ENCODE measurements around the gene ACSS1. TPM values are rescaled to one million over a fixed set of nuclear protein-coding genes. Genes with fewer than 3 reads are reported as not detected.

ACSS1 gene
- total and polyA plus RNA-seq, 7 donors: 20.1 to 41.0 (median 27.1) TPM

DNA sequence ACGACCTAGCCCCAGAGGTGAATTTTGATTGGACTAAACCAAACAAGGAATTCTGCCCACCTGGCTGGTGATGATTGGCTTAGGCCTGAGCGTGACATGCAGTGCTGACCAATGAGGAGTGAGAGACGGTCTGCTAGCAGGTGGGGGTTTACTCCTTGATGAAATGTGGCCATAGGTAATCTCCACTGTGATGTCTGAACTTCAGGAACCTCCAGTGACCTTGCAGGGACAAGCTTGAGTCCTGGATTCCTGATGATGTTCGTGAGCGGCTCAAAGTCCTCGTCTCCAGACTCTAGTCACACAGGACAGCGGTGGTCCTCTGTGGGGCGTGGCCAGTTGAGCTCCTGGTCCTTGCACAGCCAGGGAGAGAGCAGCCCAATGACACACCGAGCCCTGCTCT, 15.6 kb upstream of the ACSS1 start:
- no peaks in the 10 kb centered on the region for H3K9me3 ChIP-seq
- intact Hi-C loops (cut with DNase I): no loop called here
- H3K27ac ChIP-seq: no peak overlapping the region
- peaks cover 0 to 49% (median 0%) of the 10 kb centered on the region in 3 donors for H3K27me3 ChIP-seq
- WGBS, 2 donors: 78 to 80% methylated on average over 9 of the region's 9 CpGs
- peaks cover 0 to 16% (median 10%) of the 10 kb centered on the region in 4 donors for H3K4me1 ChIP-seq
- DNase-seq: no peak
- no peak for TF ChIP-seq POLR2AphosphoS5 (IDR thresholded peaks at IDR 0.05)
- TF ChIP-seq POLR2A (IDR thresholded peaks at IDR 0.05): no peak
- no peak for TF ChIP-seq EP300 (IDR thresholded peaks at IDR 0.05)
- no peak overlapping the region for H3K4me3 ChIP-seq
- no peaks in the 10 kb centered on the region for H3K36me3 ChIP-seq

DNA sequence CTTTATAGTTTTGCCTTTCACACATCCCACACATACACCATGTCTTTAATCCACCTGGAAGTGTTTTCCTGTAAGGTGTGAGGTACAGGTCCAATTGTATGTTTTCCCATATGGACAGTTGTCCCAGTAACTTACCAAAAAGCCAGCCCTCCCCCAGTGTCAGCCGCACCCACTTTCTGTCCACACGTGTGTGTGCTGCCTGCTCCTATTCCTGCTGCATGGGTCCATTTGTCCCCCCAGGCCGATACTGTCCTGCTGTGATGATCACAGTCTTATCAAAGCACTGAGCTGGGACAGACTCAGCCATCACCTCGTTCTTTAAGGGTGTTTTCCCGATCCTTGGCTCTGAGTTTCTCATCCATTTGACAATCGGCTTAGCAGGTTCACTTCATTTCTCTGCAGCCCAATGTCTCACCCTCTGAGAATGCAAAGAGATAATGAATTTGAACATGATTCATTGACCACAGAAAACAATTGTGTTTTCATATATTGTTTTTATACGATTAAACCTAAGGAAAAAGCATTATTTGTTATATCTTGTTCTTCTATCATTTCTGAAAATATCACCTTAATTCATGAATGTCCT, 14.4 kb upstream of the ACSS1 start:
- peaks cover 0 to 46% (median 0%) of the 10 kb centered on the region in 3 donors for H3K27me3 ChIP-seq

DNA sequence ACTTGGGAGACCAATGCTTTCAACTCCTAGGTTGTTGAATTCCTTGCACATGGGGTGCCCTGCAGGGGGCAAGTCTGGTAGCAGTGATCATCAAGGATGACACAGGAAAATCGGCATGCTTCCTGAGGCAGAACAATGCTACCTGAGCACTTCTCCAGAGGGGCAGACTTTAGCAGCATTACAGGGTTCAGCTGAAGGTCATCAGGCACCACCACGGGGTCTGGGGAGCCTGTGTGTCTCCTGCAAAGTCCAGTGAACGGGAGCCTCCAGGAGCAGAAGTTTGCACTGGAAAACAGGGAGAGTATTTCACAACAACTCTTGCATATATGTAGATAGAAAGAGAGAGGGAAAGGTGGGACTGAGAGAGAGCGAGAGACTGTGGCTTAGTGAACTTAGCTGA, 13.8 kb upstream of the ACSS1 start:
- intact Hi-C loops (cut with DNase I): no loop called here
- H3K27me3 ChIP-seq: peaks cover 0 to 40% (median 0%) of the 10 kb centered on the region in 3 donors
- no peak overlapping the region for H3K4me3 ChIP-seq
- no peaks in the 10 kb centered on the region for H3K9me3 ChIP-seq
- H3K36me3 ChIP-seq: no peaks in the 10 kb centered on the region
- TF ChIP-seq EP300 (IDR thresholded peaks at IDR 0.05) (no peak), POLR2A (IDR thresholded peaks at IDR 0.05) (no peak), POLR2AphosphoS5 (IDR thresholded peaks at IDR 0.05) (no peak)
- TF ChIP-seq, protein P1, sequence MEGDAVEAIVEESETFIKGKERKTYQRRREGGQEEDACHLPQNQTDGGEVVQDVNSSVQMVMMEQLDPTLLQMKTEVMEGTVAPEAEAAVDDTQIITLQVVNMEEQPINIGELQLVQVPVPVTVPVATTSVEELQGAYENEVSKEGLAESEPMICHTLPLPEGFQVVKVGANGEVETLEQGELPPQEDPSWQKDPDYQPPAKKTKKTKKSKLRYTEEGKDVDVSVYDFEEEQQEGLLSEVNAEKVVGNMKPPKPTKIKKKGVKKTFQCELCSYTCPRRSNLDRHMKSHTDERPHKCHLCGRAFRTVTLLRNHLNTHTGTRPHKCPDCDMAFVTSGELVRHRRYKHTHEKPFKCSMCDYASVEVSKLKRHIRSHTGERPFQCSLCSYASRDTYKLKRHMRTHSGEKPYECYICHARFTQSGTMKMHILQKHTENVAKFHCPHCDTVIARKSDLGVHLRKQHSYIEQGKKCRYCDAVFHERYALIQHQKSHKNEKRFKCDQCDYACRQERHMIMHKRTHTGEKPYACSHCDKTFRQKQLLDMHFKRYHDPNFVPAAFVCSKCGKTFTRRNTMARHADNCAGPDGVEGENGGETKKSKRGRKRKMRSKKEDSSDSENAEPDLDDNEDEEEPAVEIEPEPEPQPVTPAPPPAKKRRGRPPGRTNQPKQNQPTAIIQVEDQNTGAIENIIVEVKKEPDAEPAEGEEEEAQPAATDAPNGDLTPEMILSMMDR (IDR thresholded peaks at IDR 0.05): no peak
- WGBS, 2 donors: 35 to 46% methylated on average over 4 of the region's 4 CpGs
- DNase-seq: no peak
- H3K27ac ChIP-seq: no peak overlapping the region
- peaks cover 0 to 1% (median 0%) of the 10 kb centered on the region in 4 donors for H3K4me1 ChIP-seq

More for the DNA sequence above, 14.4 kb upstream of the ACSS1 start:
- WGBS, 2 donors: 59 to 64% methylated on average over 7 of the region's 7 CpGs
- Histone ChIP-seq H3K9me3 (no peaks in the 10 kb centered on the region), H3K36me3 (no peaks in the 10 kb centered on the region), H3K4me1 (peaks cover 0 to 7% (median 2%) of the 10 kb centered on the region in 4 donors), H3K4me3 (no peak overlapping the region), H3K27ac (no peak overlapping the region)
- DNase-seq: no peak
- intact Hi-C loops (cut with DNase I): no loop called here
- TF ChIP-seq POLR2A (IDR thresholded peaks at IDR 0.05) (no peak), POLR2AphosphoS5 (IDR thresholded peaks at IDR 0.05) (no peak), EP300 (IDR thresholded peaks at IDR 0.05) (no peak)
- TF ChIP-seq, protein P1 (IDR thresholded peaks at IDR 0.05): no peak

DNA sequence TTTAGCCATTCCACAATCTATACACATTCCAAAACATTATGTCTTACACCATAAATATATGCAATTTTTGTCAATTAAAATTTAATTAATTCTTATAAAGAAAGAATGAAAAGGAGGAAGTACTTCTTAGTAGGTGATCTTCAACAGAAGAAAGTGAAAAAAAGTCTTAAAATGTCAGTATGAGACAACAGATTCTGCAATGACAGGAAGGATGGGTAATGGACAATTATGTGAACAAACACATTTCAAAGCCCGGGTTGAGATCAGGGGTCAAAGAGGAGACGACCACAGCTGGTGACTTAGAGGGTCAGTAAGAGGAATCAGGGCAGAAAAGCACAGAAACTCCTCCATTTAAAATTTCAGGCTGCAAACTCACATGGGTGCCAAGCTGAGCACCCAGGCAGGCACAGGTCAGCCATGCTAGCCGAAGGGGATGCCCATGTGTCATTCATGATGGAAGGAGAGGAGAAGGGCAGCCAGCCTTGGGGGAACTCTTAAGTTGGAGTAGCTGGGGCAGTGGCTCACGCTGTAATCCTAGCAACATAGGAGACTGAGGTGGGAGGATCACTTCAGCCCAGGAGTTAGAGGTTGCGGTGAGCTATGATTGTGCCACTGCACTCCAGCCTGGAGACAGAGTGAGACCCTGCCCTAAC, 13.0 kb upstream of the ACSS1 start:
- Histone ChIP-seq H3K36me3 (no peaks in the 10 kb centered on the region), H3K27ac (no peak overlapping the region), H3K9me3 (no peaks in the 10 kb centered on the region), H3K4me1 (peaks cover 0 to under 1% (median under 1%) of the 10 kb centered on the region in 4 donors), H3K4me3 (no peak overlapping the region), H3K27me3 (peaks cover 0 to 34% (median 0%) of the 10 kb centered on the region in 3 donors)
- intact Hi-C loops (cut with DNase I): no loop called here
- WGBS, 2 donors: 63 to 67% methylated on average over 5 of the region's 5 CpGs
- TF ChIP-seq POLR2AphosphoS5 (IDR thresholded peaks at IDR 0.05): no peak
- no peak for TF ChIP-seq POLR2A (IDR thresholded peaks at IDR 0.05)
- TF ChIP-seq EP300 (IDR thresholded peaks at IDR 0.05): no peak
- TF ChIP-seq, protein P1 (IDR thresholded peaks at IDR 0.05): no peak
- DNase-seq: no peak
